Breast epithelium (tissue), 4 donors: Measurements from ENCODE around the gene OTOP2. TPM values are rescaled to one million over a fixed set of nuclear protein-coding genes. Genes with fewer than 3 reads are reported as not detected.

Experiments
- DNase-seq, 2 donors: peaks; one replicate each; pipeline ENCODE4 v3.0.0-alpha.2; 2019; ENCODE audit warnings: low spot score in 2 of 2
- H3K27ac ChIP-seq, 2 donors: fragments of 200-600 bp; sonication (generic) in 1 of 2; one replicate each; pipeline ENCODE4 v1.5.1; 2016 to 2019; ENCODE audit warnings: mild to moderate bottlenecking in 1 of 2
- H3K27me3 ChIP-seq, 2 donors: fragments of 200-600 bp; sonication (generic) in 1 of 2; one replicate each; pipeline versions ENCODE4 v1.5.1 to v1.6.0; 2017 to 2019; ENCODE audit warnings: control low read depth in 1 of 2, mild to moderate bottlenecking in 1 of 2
- H3K36me3 ChIP-seq: fragments of 200-600 bp; one replicate; pipeline ENCODE4 v1.5.1; 2019
- H3K4me1 ChIP-seq, 2 donors: fragments of 200-600 bp; sonication (generic); one replicate each; pipeline ENCODE4 v1.5.1; 2016 to 2019; ENCODE audit warnings: control low read depth in 1 of 2
- H3K4me3 ChIP-seq, 3 donors: fragments of 200-600 bp; sonication (generic); 1 replicate in 2 of 3; 2 replicates in 1 of 3; pipeline ENCODE4 v1.5.1; 2016 to 2019; ENCODE audit warnings: mild to moderate bottlenecking in 3 of 3, moderate library complexity in 2 of 3
- H3K9me3 ChIP-seq, 2 donors: fragments of 200-600 bp; sonication (generic) in 1 of 2; one replicate each; pipeline ENCODE4 v1.5.1; 2016 to 2019; ENCODE audit warnings: control low read depth in 1 of 2
- POLR2A ChIP-seq: fragments of 450-650 bp; IDR thresholded peaks from one replicate; pipeline ENCODE4 v1.6.1; 2016; ENCODE audit warnings: antibody characterized with exemption, mild to moderate bottlenecking, moderate library complexity
- POLR2AphosphoS5 ChIP-seq, 3 donors: sonication (generic); formaldehyde crosslinking; IDR thresholded peaks; one replicate each; pipeline ENCODE4 v1.6.1; 2017; ENCODE audit warnings: antibody characterized with exemption in 3 of 3
- intact Hi-C: fragments of 100-400 bp; cut with DNase I; formaldehyde crosslinking; loops from one replicate; pipeline ENCODE4 v1.15.1; 2023; ENCODE audit warnings: low total_unique reads
- total RNA-seq, 3 donors: library from RNA; depleted of rRNA; stranded (reverse); fragments of >200 nt; gene quantifications; one replicate each; pipeline ENCODE4 v1.1.0, GENCODE V29; 2016
- TF ChIP-seq, protein P1 (sequence below), 3 donors: fragments of 450-650 bp; IDR thresholded peaks; one replicate each; pipeline ENCODE4 v1.5.1; 2016 to 2017; ENCODE audit warnings: antibody characterized with exemption in 3 of 3, mild to moderate bottlenecking in 3 of 3, moderate library complexity in 3 of 3

The OTOP2 gene
- total RNA-seq, 3 donors from 2014 or later = 0.33 TPM; not detected in 2

- intact Hi-C loops = no loop called here
- DNase-seq = no peak
- peak overlapping the region; percentile 52 to 84 (median 77) for H3K4me3 ChIP-seq
- no peaks in the 10 kb centered on the region for H3K9me3 ChIP-seq
- peak overlapping the region; percentile 84 to 94 for H3K27ac ChIP-seq
- TF ChIP-seq, protein P1, sequence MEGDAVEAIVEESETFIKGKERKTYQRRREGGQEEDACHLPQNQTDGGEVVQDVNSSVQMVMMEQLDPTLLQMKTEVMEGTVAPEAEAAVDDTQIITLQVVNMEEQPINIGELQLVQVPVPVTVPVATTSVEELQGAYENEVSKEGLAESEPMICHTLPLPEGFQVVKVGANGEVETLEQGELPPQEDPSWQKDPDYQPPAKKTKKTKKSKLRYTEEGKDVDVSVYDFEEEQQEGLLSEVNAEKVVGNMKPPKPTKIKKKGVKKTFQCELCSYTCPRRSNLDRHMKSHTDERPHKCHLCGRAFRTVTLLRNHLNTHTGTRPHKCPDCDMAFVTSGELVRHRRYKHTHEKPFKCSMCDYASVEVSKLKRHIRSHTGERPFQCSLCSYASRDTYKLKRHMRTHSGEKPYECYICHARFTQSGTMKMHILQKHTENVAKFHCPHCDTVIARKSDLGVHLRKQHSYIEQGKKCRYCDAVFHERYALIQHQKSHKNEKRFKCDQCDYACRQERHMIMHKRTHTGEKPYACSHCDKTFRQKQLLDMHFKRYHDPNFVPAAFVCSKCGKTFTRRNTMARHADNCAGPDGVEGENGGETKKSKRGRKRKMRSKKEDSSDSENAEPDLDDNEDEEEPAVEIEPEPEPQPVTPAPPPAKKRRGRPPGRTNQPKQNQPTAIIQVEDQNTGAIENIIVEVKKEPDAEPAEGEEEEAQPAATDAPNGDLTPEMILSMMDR (IDR thresholded peaks at IDR 0.05) = no peak
- no peak for TF ChIP-seq POLR2AphosphoS5 (IDR thresholded peaks at IDR 0.05)
- no peak for TF ChIP-seq POLR2A
- H3K36me3 ChIP-seq = no peaks in the 10 kb centered on the region
- no peaks in the 10 kb centered on the region for H3K27me3 ChIP-seq
- H3K4me1 ChIP-seq = peaks cover 0 to 3% of the 10 kb centered on the region in 2 donors
Observed at GRCh38 chr17:74971069-74971841, 47.2 kb downstream of the OTOP2 start.

GRCh38 chr17:74971842-74972106, 47.7 kb downstream of the OTOP2 start:
- TF ChIP-seq, protein P1 (IDR thresholded peaks at IDR 0.05) = no peak
- TF ChIP-seq POLR2A = no peak
- no peak for TF ChIP-seq POLR2AphosphoS5 (IDR thresholded peaks at IDR 0.05)
- H3K36me3 ChIP-seq = no peaks in the 10 kb centered on the region
- peaks cover 0 to 3% of the 10 kb centered on the region in 2 donors for H3K4me1 ChIP-seq
- H3K9me3 ChIP-seq = no peaks in the 10 kb centered on the region
- peak overlapping the region; percentile 84 to 94 for H3K27ac ChIP-seq
- intact Hi-C loops = no loop called here
- no peak for DNase-seq
- no peaks in the 10 kb centered on the region for H3K27me3 ChIP-seq
- peak overlapping the region; percentile 52 to 84 (median 77) for H3K4me3 ChIP-seq

GRCh38 chr17:74972107-74972972, 48.3 kb downstream of the OTOP2 start, which contains the start of gene HID1:
Gene HID1, minus strand, starts transcription at chr17:74972759. Its CDS starts 103 bp downstream, at chr17:74972656.
- TF ChIP-seq, protein P1 (IDR thresholded peaks at IDR 0.05) = no peak
- TF ChIP-seq POLR2AphosphoS5 (IDR thresholded peaks at IDR 0.05) (peak in 1 of 3 donors; percentile 21), POLR2A (no peak)
- peaks cover 0 to 3% of the 10 kb centered on the region in 2 donors for H3K4me1 ChIP-seq
- intact Hi-C loops = no loop called here

GRCh38 chr17:74972973-74973328, 48.9 kb downstream of the OTOP2 start:
- Histone ChIP-seq H3K4me1 (peaks cover 0 to 3% of the 10 kb centered on the region in 2 donors), H3K27ac (peak overlapping the region in 1 of 2 donors; percentile 84), H3K9me3 (no peaks in the 10 kb centered on the region), H3K27me3 (no peaks in the 10 kb centered on the region), H3K36me3 (no peaks in the 10 kb centered on the region), H3K4me3 (peak overlapping the region; percentile 52 to 84 (median 77))
- no peak for DNase-seq
- intact Hi-C loops = no loop called here
- TF ChIP-seq, protein P1 (IDR thresholded peaks at IDR 0.05) = no peak
- TF ChIP-seq POLR2A (no peak), POLR2AphosphoS5 (IDR thresholded peaks at IDR 0.05) (no peak)

More at GRCh38 chr17:74972107-74972972, 48.3 kb downstream of the OTOP2 start, which contains the start of gene HID1:
- Histone ChIP-seq H3K4me3 (peak within 1 kb of the TSS; percentile 52 to 84 (median 77)), H3K36me3 (no peaks in the 10 kb centered on the region), H3K27ac (peak within 1 kb of the TSS; percentile 84 to 94), H3K27me3 (no peaks in the 10 kb centered on the region), H3K9me3 (no peaks in the 10 kb centered on the region)
- DNase-seq = peak; percentile 62 to 89

DNA sequence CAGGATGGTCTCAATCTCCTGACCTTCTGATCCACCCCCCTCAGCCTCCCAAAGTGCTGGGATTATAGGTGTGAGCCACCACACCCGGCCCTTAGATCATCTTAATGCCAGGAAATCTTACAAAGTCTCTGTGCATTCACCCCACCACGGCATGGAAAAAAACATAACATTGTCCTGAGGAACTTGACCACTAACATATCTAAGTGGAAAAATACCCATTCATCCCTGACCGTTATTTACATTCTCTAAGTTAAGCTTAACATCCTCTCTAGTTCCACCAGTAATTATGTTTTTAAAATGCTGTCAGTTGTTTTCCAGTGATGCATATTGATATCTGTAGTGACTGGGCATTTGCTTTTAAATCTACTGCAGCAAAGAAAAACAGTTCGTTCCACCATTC, 51.9 kb downstream of the OTOP2 start:
- H3K4me1 ChIP-seq = no peaks in the 10 kb centered on the region
- H3K36me3 ChIP-seq = no peaks in the 10 kb centered on the region
- no peaks in the 10 kb centered on the region for H3K9me3 ChIP-seq
- H3K27ac ChIP-seq = no peak overlapping the region
- intact Hi-C loops = no loop called here
- H3K27me3 ChIP-seq = no peaks in the 10 kb centered on the region
- TF ChIP-seq POLR2A = no peak
- TF ChIP-seq, protein P1 (IDR thresholded peaks at IDR 0.05) = no peak
- TF ChIP-seq POLR2AphosphoS5 (IDR thresholded peaks at IDR 0.05) = no peak
- DNase-seq = no peak
- H3K4me3 ChIP-seq = no peak overlapping the region
